Measurements from ENCODE around the gene IL1R2. TPM values are rescaled to one million over a fixed set of nuclear protein-coding genes. Genes with fewer than 3 reads are reported as not detected.

IL1R2 gene
- total and polyA plus RNA-seq, 2 of the 13 experiments (the other 11 are each of a cell fraction or from before 2014, with no cell fraction given) = 3.6 to 7.3 TPM

GRCh38 chr2:102064679-102065674 is 73.2 kb downstream of the IL1R2 start (continued):
- TF ChIP-seq PPARG (CRISPR knock-in tag; conservative IDR thresholded peaks at IDR 0.05) = no peak
- no peak for TF ChIP-seq TBX3 (IDR thresholded peaks at IDR 0.05; ENCODE audit: borderline replicate concordance)
- TF ChIP-seq, protein P1, sequence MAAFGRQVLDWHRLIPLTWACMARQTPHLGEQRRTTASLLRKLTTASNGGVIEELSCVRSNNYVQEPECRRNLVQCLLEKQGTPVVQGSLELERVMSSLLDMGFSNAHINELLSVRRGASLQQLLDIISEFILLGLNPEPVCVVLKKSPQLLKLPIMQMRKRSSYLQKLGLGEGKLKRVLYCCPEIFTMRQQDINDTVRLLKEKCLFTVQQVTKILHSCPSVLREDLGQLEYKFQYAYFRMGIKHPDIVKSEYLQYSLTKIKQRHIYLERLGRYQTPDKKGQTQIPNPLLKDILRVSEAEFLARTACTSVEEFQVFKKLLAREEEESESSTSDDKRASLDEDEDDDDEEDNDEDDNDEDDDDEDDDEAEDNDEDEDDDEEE (CRISPR knock-in tag; IDR thresholded peaks at IDR 0.05) = no peak
- peak; percentile 38 for TF ChIP-seq CREM (IDR thresholded peaks at IDR 0.05)
- TF ChIP-seq CREM (CRISPR knock-in tag; IDR thresholded peaks at IDR 0.05) = no peak
- TF ChIP-seq ZNF224 (CRISPR knock-in tag; IDR thresholded peaks at IDR 0.05) = 0 out of 2 replicates have a peak, but pooled peaks have one; percentile 41
- peak in 1 of 2 experiments; percentile 18; a peak in 1 of 4 replicates for TF ChIP-seq NR2F1 (CRISPR knock-in tag; IDR thresholded peaks at IDR 0.05)
- peak; percentile 88 for TF ChIP-seq ZNF644 (CRISPR knock-in tag; IDR thresholded peaks at IDR 0.05; ENCODE audit: low read depth)
- peak; percentile 48; the same call in 1 of the 2 replicates for TF ChIP-seq RERE (CRISPR knock-in tag; IDR thresholded peaks at IDR 0.05; ENCODE audit: low read depth)
- TF ChIP-seq ISL2 (CRISPR knock-in tag; IDR thresholded peaks at IDR 0.05) = no peak
- TF ChIP-seq FLYWCH1 (CRISPR knock-in tag; IDR thresholded peaks at IDR 0.05) = no peak
- TF ChIP-seq KDM1A (CRISPR knock-in tag; IDR thresholded peaks at IDR 0.05) = peak; percentile 76; the same call in 1 of the 2 replicates
- TF ChIP-seq, protein P2, sequence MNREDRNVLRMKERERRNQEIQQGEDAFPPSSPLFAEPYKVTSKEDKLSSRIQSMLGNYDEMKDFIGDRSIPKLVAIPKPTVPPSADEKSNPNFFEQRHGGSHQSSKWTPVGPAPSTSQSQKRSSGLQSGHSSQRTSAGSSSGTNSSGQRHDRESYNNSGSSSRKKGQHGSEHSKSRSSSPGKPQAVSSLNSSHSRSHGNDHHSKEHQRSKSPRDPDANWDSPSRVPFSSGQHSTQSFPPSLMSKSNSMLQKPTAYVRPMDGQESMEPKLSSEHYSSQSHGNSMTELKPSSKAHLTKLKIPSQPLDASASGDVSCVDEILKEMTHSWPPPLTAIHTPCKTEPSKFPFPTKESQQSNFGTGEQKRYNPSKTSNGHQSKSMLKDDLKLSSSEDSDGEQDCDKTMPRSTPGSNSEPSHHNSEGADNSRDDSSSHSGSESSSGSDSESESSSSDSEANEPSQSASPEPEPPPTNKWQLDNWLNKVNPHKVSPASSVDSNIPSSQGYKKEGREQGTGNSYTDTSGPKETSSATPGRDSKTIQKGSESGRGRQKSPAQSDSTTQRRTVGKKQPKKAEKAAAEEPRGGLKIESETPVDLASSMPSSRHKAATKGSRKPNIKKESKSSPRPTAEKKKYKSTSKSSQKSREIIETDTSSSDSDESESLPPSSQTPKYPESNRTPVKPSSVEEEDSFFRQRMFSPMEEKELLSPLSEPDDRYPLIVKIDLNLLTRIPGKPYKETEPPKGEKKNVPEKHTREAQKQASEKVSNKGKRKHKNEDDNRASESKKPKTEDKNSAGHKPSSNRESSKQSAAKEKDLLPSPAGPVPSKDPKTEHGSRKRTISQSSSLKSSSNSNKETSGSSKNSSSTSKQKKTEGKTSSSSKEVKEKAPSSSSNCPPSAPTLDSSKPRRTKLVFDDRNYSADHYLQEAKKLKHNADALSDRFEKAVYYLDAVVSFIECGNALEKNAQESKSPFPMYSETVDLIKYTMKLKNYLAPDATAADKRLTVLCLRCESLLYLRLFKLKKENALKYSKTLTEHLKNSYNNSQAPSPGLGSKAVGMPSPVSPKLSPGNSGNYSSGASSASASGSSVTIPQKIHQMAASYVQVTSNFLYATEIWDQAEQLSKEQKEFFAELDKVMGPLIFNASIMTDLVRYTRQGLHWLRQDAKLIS (CRISPR knock-in tag; IDR thresholded peaks at IDR 0.05) = no peak
- no peak for TF ChIP-seq IKZF4 (CRISPR knock-in tag; IDR thresholded peaks at IDR 0.05; ENCODE audit: borderline replicate concordance, low read depth, not compliant biosample characterization)
